ENCODE measurements around the gene RAB28.

GRCh38 chr4:13484122-13484748 is at the start of gene RAB28:
- TF ChIP-seq CTCF (IDR thresholded peaks at IDR 0.05) (peak in 1 of 7 experiments; percentile 16), POLR2A (IDR thresholded peaks at IDR 0.05) (peak; percentile 37 to 76 (median 69))
